K562 (cell line): ENCODE data around the gene MTCL3.
"Not testable (repeated sequence)": the region's sequence is repeated elsewhere in the genome, so short reads cannot be mapped to it uniquely, and the experiment has no call there.

Experiments
- BRD4 ChIP-seq: fragments of 200-600 bp; sonication (generic); IDR thresholded peaks from 2 replicates; pipeline ENCODE4 v1.6.1; 2017; ENCODE audit warnings: inconsistent platforms
- CTCF ChIP-seq, 3 experiments: IDR thresholded peaks in 2 of 3; conservative IDR thresholded peaks in 1 of 3; 2 replicates each; pipeline ENCODE4 v1.5.1; 2011 to 2012; ENCODE audit warnings: low read length in 3 of 3, mild to moderate bottlenecking in 3 of 3, control low read depth in 2 of 3, improper control_type of control experiment in 1 of 3, inconsistent platforms in 1 of 3, low read depth in 1 of 3, mixed read lengths in 1 of 3, moderate library complexity in 1 of 3; ENCODE audit not compliant: insufficient read depth in 2 of 3
- ESRRA ChIP-seq: fragments of 450-650 bp; IDR thresholded peaks from 2 replicates; pipeline ENCODE4 v1.6.1; 2014; ENCODE audit warnings: low read depth, mild to moderate bottlenecking, moderate library complexity, borderline replicate concordance
- FOS ChIP-seq: IDR thresholded peaks from 3 replicates; pipeline ENCODE4 v1.6.1; 2011; ENCODE audit not compliant: insufficient read length; ENCODE audit errors: extremely low read depth
- HMG20A ChIP-seq: fragments of 450-650 bp; formaldehyde crosslinking; conservative IDR thresholded peaks from 2 replicates; pipeline ENCODE4 v1.4.0; 2020; ENCODE audit warnings: mild to moderate bottlenecking, mixed read lengths
- KAT2B ChIP-seq: IDR thresholded peaks from one replicate; pipeline ENCODE4 v1.6.1; 2012; ENCODE audit warnings: low read depth, mild to moderate bottlenecking, control low read depth, inconsistent platforms, low read length, moderate library complexity
- ZNF592 ChIP-seq: fragments of 450-650 bp; IDR thresholded peaks from 2 replicates; pipeline ENCODE4 v1.6.1; 2017; ENCODE audit warnings: antibody characterized with exemption, mild to moderate bottlenecking
- ZNF785 ChIP-seq: fragments of 250-450 bp; sonication (Bioruptor Pico); IDR thresholded peaks from 2 replicates; pipeline ENCODE4 v1.4.0; 2020; ENCODE audit warnings: mild to moderate bottlenecking

- TF ChIP-seq ZNF785 (CRISPR knock-in tag); ESRRA; FOS; ZNF592; HMG20A; KAT2B; BRD4; CTCF (IDR thresholded peaks at IDR 0.05 in 2 of 3, conservative IDR thresholded peaks at IDR 0.05 in 1 of 3; ENCODE audit: insufficient read depth in 2 of 3, low read depth in 1 of 3, low read length in 3 of 3): not testable (repeated sequence)
Measured at GRCh38 chr6:127428562-127428961, 90.6 kb downstream of the MTCL3 start.
